ENCODE results near the gene IFITM1. TPM values are rescaled to one million over a fixed set of nuclear protein-coding genes. Genes with fewer than 3 reads are reported as not detected.

Gene IFITM1
- total and polyA plus RNA-seq, 9 of the 15 experiments (the other 6 are each of a cell fraction or from before 2014, with no cell fraction given), result 691 to 5,579 (median 974) TPM

- no peak for TF ChIP-seq TAF9B (IDR thresholded peaks at IDR 0.05; ENCODE audit: partially characterized antibody)
- TF ChIP-seq LARP7 (IDR thresholded peaks at IDR 0.05), result no peak
- no peak for TF ChIP-seq ZNF699 (CRISPR knock-in tag; IDR thresholded peaks at IDR 0.05; ENCODE audit: insufficient replicate concordance)
- peak; percentile 44; the same call in 1 of the 2 replicates for TF ChIP-seq SP1 (CRISPR knock-in tag; IDR thresholded peaks at IDR 0.05)
- TF ChIP-seq ZNF655 (CRISPR knock-in tag; IDR thresholded peaks at IDR 0.05), result no peak
- 0 out of 2 replicates have a peak, but pooled peaks have one; percentile 33 for TF ChIP-seq XRCC5 (IDR thresholded peaks at IDR 0.05; ENCODE audit: low read depth, low read length)
- no peak for TF ChIP-seq REST (IDR thresholded peaks at IDR 0.05; ENCODE audit: borderline replicate concordance)
- TF ChIP-seq REST (CRISPR knock-in tag; IDR thresholded peaks at IDR 0.05; ENCODE audit: low read depth), result 0 out of 2 replicates have a peak, but pooled peaks have one; percentile 59
- TF ChIP-seq DPF2 (IDR thresholded peaks at IDR 0.05), result no peak
- no peak for TF ChIP-seq MEF2A (IDR thresholded peaks at IDR 0.05; ENCODE audit: control insufficient read depth, low read depth, low read length)
- TF ChIP-seq ARID3B (CRISPR knock-in tag; IDR thresholded peaks at IDR 0.05; ENCODE audit: borderline replicate concordance), result no peak
- TF ChIP-seq PHB (CRISPR knock-in tag; IDR thresholded peaks at IDR 0.05), result 0 out of 2 replicates have a peak, but pooled peaks have one; percentile 13
- TF ChIP-seq KDM4B (IDR thresholded peaks at IDR 0.05; ENCODE audit: borderline replicate concordance in 2 of 2, low read depth in 1 of 2), result no peak
- TF ChIP-seq MTA1 (IDR thresholded peaks at IDR 0.05; ENCODE audit: borderline replicate concordance), result peak; percentile 24; the same call in 1 of the 2 replicates
- peak; percentile 64; the same call in 1 of the 2 replicates for TF ChIP-seq ZNF232 (CRISPR knock-in tag; IDR thresholded peaks at IDR 0.05)
- TF ChIP-seq ZNF436 (CRISPR knock-in tag; IDR thresholded peaks at IDR 0.05), result no peak
- TF ChIP-seq NUFIP1 (IDR thresholded peaks at IDR 0.05; ENCODE audit: partially characterized antibody), result no peak
These were observed 25.9 kb upstream of the IFITM1 start (continued) for GRCh38 chr11:287821-288477.

Measured in K562 (cell line).